NCI-H748 treated with DMSO at 0.1 percent for 48 hours (cell line): ENCODE data around the gene FOXO4.

Source experiments
- DNase-seq: peaks from one replicate; lab custom pipeline; 2025; lab: John Stamatoyannopoulos, UW

Gene FOXO4

GRCh38 chrX:71140440-71140839 is 44.8 kb downstream of the FOXO4 start:
- DNase-seq: no peak

- no peak for DNase-seq
Observed at GRCh38 chrX:71143508-71143907, 47.9 kb downstream of the FOXO4 start.

GRCh38 chrX:71144651-71145050 is 49.0 kb downstream of the FOXO4 start, which contains the start of gene NLGN3:
TSS of gene NLGN3 (plus strand) at chrX:71144841. CDS start at chrX:71147750, 2,909 bp downstream.
- DNase-seq: no peak

- no peak for DNase-seq
Observed at GRCh38 chrX:71147496-71148277, 52.0 kb downstream of the FOXO4 start.

- DNase-seq: no peak
Observed at GRCh38 chrX:71148278-71148663, 52.6 kb downstream of the FOXO4 start.

- no peak for DNase-seq
Observed at GRCh38 chrX:71151366-71151765, 55.7 kb downstream of the FOXO4 start.
